Breast epithelium (tissue), 4 donors: ENCODE data around the gene LRRC53. TPM values are rescaled to one million over a fixed set of nuclear protein-coding genes. Genes with fewer than 3 reads are reported as not detected.

Experiments used
- DNase-seq, 2 donors: peaks; one replicate each; pipeline ENCODE4 v3.0.0-alpha.2; 2019; ENCODE audit warnings: low spot score in 2 of 2
- H3K27ac ChIP-seq, 2 donors: fragments of 200-600 bp; sonication (generic) in 1 of 2; one replicate each; pipeline ENCODE4 v1.5.1; 2016 to 2019; ENCODE audit warnings: mild to moderate bottlenecking in 1 of 2
- H3K27me3 ChIP-seq, 2 donors: fragments of 200-600 bp; sonication (generic) in 1 of 2; one replicate each; pipeline versions ENCODE4 v1.5.1 to v1.6.0; 2017 to 2019; ENCODE audit warnings: control low read depth in 1 of 2, mild to moderate bottlenecking in 1 of 2
- H3K36me3 ChIP-seq: fragments of 200-600 bp; one replicate; pipeline ENCODE4 v1.5.1; 2019
- H3K4me1 ChIP-seq, 2 donors: fragments of 200-600 bp; sonication (generic); one replicate each; pipeline ENCODE4 v1.5.1; 2016 to 2019; ENCODE audit warnings: control low read depth in 1 of 2
- H3K4me3 ChIP-seq, 3 donors: fragments of 200-600 bp; sonication (generic); 1 replicate in 2 of 3; 2 replicates in 1 of 3; pipeline ENCODE4 v1.5.1; 2016 to 2019; ENCODE audit warnings: mild to moderate bottlenecking in 3 of 3, moderate library complexity in 2 of 3
- H3K9me3 ChIP-seq, 2 donors: fragments of 200-600 bp; sonication (generic) in 1 of 2; one replicate each; pipeline ENCODE4 v1.5.1; 2016 to 2019; ENCODE audit warnings: control low read depth in 1 of 2
- CTCF ChIP-seq, 3 donors: fragments of 450-650 bp; IDR thresholded peaks; one replicate each; pipeline ENCODE4 v1.5.1; 2016 to 2017; ENCODE audit warnings: antibody characterized with exemption in 3 of 3, mild to moderate bottlenecking in 3 of 3, moderate library complexity in 3 of 3
- POLR2A ChIP-seq: fragments of 450-650 bp; IDR thresholded peaks from one replicate; pipeline ENCODE4 v1.6.1; 2016; ENCODE audit warnings: antibody characterized with exemption, mild to moderate bottlenecking, moderate library complexity
- POLR2AphosphoS5 ChIP-seq, 3 donors: sonication (generic); formaldehyde crosslinking; IDR thresholded peaks; one replicate each; pipeline ENCODE4 v1.6.1; 2017; ENCODE audit warnings: antibody characterized with exemption in 3 of 3
- intact Hi-C: fragments of 100-400 bp; cut with DNase I; formaldehyde crosslinking; loops from one replicate; pipeline ENCODE4 v1.15.1; 2023; ENCODE audit warnings: low total_unique reads
- total RNA-seq, 3 donors: library from RNA; depleted of rRNA; stranded (reverse); fragments of >200 nt; gene quantifications; one replicate each; pipeline ENCODE4 v1.1.0, GENCODE V29; 2016

Gene LRRC53
- total RNA-seq, 3 donors from 2014 or later = not detected

- intact Hi-C loops = no loop called here
- H3K36me3 ChIP-seq = no peaks in the 10 kb centered on the region
- no peak overlapping the region for H3K27ac ChIP-seq
- H3K4me3 ChIP-seq = no peak overlapping the region
- TF ChIP-seq CTCF (IDR thresholded peaks at IDR 0.05) (no peak), POLR2A (no peak), POLR2AphosphoS5 (IDR thresholded peaks at IDR 0.05) (no peak)
- H3K9me3 ChIP-seq = no peaks in the 10 kb centered on the region
- H3K27me3 ChIP-seq = no peaks in the 10 kb centered on the region
- no peak for DNase-seq
- no peaks in the 10 kb centered on the region for H3K4me1 ChIP-seq
These were observed 49.0 kb downstream of the LRRC53 start for GRCh38 chr1:74463333-74463988.

GRCh38 chr1:74457253-74457652 lies 55.2 kb downstream of the LRRC53 start:
- Histone ChIP-seq H3K4me3 (no peak overlapping the region), H3K4me1 (no peaks in the 10 kb centered on the region)

GRCh38 chr1:74455390-74455789 lies 57.0 kb downstream of the LRRC53 start:
- no peaks in the 10 kb centered on the region for H3K4me1 ChIP-seq
- TF ChIP-seq POLR2AphosphoS5 (IDR thresholded peaks at IDR 0.05) (no peak), POLR2A (no peak), CTCF (IDR thresholded peaks at IDR 0.05) (no peak)
- H3K27me3 ChIP-seq = no peaks in the 10 kb centered on the region
- peaks cover 0 to 7% of the 10 kb centered on the region in 2 donors for H3K9me3 ChIP-seq
- H3K27ac ChIP-seq = no peak overlapping the region
- no peaks in the 10 kb centered on the region for H3K36me3 ChIP-seq
- intact Hi-C loops = no loop called here
- DNase-seq = no peak
- no peak overlapping the region for H3K4me3 ChIP-seq

More at GRCh38 chr1:74457253-74457652, 55.2 kb downstream of the LRRC53 start:
- TF ChIP-seq CTCF (IDR thresholded peaks at IDR 0.05) (no peak), POLR2AphosphoS5 (IDR thresholded peaks at IDR 0.05) (no peak), POLR2A (no peak)
- no peak for DNase-seq
- H3K27me3 ChIP-seq = no peaks in the 10 kb centered on the region
- H3K27ac ChIP-seq = no peak overlapping the region
- intact Hi-C loops = no loop called here
- no peaks in the 10 kb centered on the region for H3K36me3 ChIP-seq
- H3K9me3 ChIP-seq = no peaks in the 10 kb centered on the region

- Histone ChIP-seq H3K4me1 (no peaks in the 10 kb centered on the region), H3K4me3 (no peak overlapping the region), H3K9me3 (peaks cover 0 to 7% of the 10 kb centered on the region in 2 donors), H3K27ac (no peak overlapping the region), H3K36me3 (no peaks in the 10 kb centered on the region), H3K27me3 (no peaks in the 10 kb centered on the region)
- intact Hi-C loops = no loop called here
- DNase-seq = no peak
- no peak for TF ChIP-seq POLR2A
- TF ChIP-seq CTCF (IDR thresholded peaks at IDR 0.05) = no peak
- no peak for TF ChIP-seq POLR2AphosphoS5 (IDR thresholded peaks at IDR 0.05)
These were observed 59.1 kb downstream of the LRRC53 start for GRCh38 chr1:74453277-74453676.

GRCh38 chr1:74452035-74452434 lies 60.4 kb downstream of the LRRC53 start:
- H3K27me3 ChIP-seq = no peaks in the 10 kb centered on the region
- H3K4me1 ChIP-seq = no peaks in the 10 kb centered on the region
- TF ChIP-seq POLR2AphosphoS5 (IDR thresholded peaks at IDR 0.05) (no peak), POLR2A (no peak), CTCF (IDR thresholded peaks at IDR 0.05) (no peak)
- intact Hi-C loops = no loop called here
- no peak for DNase-seq
- H3K4me3 ChIP-seq = no peak overlapping the region
- H3K27ac ChIP-seq = no peak overlapping the region
- H3K36me3 ChIP-seq = no peaks in the 10 kb centered on the region
- peaks cover 0 to 7% of the 10 kb centered on the region in 2 donors for H3K9me3 ChIP-seq
